ENCODE data around the gene MTFP1.

- TF ChIP-seq EP300 (IDR thresholded peaks at IDR 0.05) (no peak), CTCF (IDR thresholded peaks at IDR 0.05) (peak; percentile 74 to 93), POLR2A (IDR thresholded peaks at IDR 0.05) (no peak), POLR2AphosphoS5 (IDR thresholded peaks at IDR 0.05) (no peak)
These were observed 38.4 kb upstream of the MTFP1 start, which contains the start of gene RNF215 for GRCh38 chr22:30386960-30387827.

All from suprapubic skin (tissue), 4 donors.